HK-2 (cell line): ENCODE results near the gene KSR2.

ENCODE experiments used
- DNase-seq: peaks from one replicate; pipeline ENCODE4 v3.0.0-alpha.2; 2018; ENCODE audit not compliant: unreplicated experiment

KSR2 gene

DNA sequence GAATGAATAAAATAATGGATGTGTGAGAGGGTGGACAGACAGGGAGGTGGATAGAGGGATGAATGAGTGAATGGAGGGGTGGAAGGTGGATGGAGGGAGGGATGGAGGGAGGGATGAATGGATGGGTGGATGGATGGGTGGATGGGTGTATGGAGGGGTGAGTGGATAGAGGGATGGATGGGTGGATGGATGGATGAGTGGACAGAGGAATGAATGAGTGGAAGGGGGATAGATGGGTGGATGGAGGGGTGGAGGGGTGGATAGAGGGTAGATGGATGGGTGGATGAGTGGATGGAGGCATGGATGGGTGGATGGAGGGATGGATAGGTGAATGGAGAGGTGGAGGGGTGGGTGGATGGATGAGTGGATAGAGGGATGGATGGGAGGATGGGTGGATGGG is 559.5 kb downstream of the KSR2 start:
- DNase-seq: no peak

DNA sequence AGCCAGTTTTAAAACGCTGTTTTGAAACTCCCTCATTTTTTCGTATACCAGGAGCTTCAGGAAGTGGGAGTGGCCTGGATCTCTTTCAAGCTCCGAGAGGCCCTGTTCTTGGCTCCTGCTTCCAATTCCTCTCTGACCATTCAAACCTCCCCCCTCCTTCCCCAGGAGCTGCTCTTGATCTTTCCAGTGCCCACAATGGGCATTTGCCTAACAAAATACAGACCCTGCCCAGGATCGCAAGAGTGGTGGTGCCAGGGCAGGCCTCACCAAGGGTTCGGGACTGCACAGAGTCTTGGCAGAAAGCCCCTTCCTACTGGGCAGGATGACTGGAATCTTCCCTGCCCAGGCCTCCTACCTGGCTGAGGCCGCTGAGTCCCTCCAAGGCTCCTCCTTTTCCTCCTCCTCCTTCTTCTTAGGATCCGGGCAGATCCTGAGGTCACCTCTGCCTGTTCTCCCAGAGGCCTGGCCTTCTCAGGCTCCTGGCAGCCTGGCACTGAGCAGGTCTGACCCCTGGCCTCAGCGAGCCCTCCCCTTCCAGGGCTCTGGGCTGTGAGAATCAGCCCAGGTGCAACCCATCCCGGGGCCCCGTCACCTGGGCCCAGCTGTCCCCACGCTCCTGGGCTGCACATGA is 560.5 kb downstream of the KSR2 start:
- peak; percentile 7 for DNase-seq

DNA sequence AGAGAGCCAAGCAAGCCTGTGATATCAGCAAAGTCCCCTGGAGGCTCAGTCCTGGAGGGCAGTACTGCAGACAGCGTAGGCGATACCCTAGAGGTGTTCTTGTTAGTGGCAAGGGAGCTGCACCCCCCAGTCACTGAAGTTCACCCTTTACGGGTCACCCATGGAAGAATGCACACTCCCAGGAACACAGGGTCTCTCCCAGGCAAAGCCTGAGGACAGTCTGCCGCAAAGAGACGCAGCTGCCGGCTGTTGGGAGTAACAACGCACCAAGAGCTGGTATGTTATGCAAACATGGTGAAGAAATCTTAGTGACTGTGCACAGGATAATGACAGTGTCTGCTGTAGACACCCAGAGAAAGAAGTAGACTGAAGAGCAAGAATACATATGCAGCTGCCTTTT is 563.9 kb downstream of the KSR2 start:
- DNase-seq: no peak

DNA sequence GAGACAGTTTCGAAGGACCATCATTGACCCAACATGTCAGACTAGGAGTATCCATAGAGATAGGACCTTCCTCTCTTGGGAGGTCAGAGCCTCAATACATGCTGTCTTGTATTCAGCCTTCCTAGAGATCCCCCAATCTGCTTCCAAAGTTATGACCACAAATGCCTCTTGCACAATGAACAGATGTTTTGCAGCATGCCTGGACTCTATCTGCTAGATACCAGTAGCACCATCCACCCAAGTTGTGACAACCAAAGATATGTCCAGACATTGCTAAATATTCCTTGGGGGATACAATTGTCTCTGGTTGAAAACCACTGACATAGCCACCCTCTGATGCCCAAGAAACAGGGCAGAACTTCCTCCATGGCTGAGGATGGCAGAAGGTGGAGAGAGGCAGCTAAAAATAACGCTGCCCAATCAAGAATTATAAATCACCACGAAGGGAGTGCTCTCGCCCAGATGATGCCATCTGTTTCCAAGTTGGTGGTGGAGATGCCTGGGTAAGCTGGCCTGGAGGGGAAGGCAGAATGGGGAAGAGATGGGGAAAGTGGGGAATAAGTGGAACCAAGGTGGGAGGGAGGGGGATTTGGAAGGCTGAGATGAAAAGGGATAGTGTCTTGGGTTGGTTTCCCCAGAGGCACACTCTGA is 564.5 kb downstream of the KSR2 start:
- DNase-seq: no peak

DNA sequence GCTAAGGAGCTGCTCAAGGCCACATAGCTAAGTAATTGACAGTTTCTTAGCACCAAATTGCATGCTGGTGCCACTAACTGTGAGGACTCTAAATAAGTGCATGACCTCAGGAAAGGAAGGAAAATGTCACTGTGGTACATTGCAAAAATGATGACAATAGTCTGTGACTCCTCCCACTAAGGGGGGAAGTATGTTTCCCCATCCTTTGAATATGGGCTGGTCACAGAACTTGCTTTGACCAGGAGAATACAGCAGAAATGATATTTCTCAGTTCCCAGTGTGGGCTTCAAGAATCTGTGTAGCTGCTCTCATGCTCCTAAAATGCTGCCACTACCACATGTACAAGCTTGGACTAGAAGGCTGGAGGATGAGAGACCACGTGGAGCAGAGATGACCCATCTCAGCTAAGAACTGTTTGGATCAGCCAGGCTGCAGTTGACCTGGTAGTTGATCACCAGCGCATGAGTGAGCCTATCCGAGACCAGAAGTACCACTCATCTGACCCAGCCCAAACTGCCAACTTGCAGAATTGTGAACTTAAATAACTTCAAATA is 565.1 kb downstream of the KSR2 start:
- no peak for DNase-seq
